ENCODE results near the gene ANKRD28. TPM values are rescaled to one million over a fixed set of nuclear protein-coding genes. Genes with fewer than 3 reads are reported as not detected.

The ANKRD28 gene
- 17.6 TPM for polyA plus RNA-seq (2013, experiment 1 of 2)
- polyA plus RNA-seq (2013, experiment 2 of 2) = 16.5 TPM

DNA sequence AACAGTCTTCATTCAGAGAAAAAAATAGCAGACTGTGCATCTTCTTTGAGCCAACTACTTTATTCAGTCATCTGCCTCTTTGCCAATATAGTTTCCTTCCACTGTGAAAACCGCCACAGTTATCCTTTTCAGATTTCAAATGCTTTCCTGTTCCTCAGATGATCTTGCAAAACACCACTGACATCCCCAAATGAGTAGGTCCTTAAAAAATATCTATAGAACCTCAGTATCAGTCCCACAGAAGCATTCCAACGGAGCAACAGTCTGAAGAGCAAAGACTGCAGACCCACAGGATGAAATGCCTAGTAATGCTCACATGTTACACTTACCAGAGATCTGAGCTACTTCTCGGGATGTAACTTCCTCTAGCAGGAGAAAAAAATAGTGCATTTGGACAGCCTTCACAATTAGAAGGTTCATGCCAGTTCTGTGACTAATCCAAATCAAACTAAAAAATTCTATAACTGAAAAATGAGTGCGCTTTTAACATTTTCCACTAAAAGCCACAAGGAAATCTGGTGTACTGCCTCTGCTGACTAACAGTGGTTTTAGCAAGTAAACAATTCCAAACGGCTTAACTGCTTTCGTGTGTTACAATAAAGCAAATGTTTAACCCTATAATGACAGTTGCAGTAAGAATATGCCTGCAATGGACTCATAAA, at the start of gene ANKRD28:
TSS of gene ANKRD28 (minus strand) at position 338 of the 662 bp plus-strand sequence. CDS start 1,458 bp downstream, outside the sequence.
- Histone ChIP-seq H3K79me1 (ENCODE audit: low read length) (no peaks in the 10 kb centered on the region), H3K18ac (ENCODE audit: low read length) (peak within 1 kb of the TSS; percentile 51), H3K4me3 (ENCODE audit: low read length) (no peak within 1 kb of the TSS), H4K8ac (ENCODE audit: low read depth, low read length) (no peak within 1 kb of the TSS), H3K4ac (ENCODE audit: low read depth, low read length) (no peak within 1 kb of the TSS), H2BK5ac (ENCODE audit: low read length) (no peak within 1 kb of the TSS), H3K56ac (ENCODE audit: low read length) (peak within 1 kb of the TSS; percentile 28), H3K9ac (ENCODE audit: low read length) (no peak within 1 kb of the TSS), H2BK120ac (ENCODE audit: low read depth, low read length) (no peak within 1 kb of the TSS), H3K4me1 (ENCODE audit: control insufficient read depth, low read depth, low read length) (peaks cover 6% of the 10 kb centered on the region), H3K27ac (ENCODE audit: low read depth, low read length) (peak within 1 kb of the TSS; percentile 71), H3K79me2 (ENCODE audit: control insufficient read depth, insufficient read depth, low read length) (no peaks in the 10 kb centered on the region), H3K23ac (ENCODE audit: low read length) (no peak within 1 kb of the TSS), H2AK5ac (ENCODE audit: low read length) (no peak within 1 kb of the TSS), H4K5ac (ENCODE audit: low read length) (no peak within 1 kb of the TSS), H3K27me3 (ENCODE audit: insufficient read depth, low read length, poor library complexity) (no peaks in the 10 kb centered on the region), H3K36me3 (ENCODE audit: control insufficient read depth, insufficient read depth, low read length) (no peaks in the 10 kb centered on the region), H2BK15ac (replicated peaks; ENCODE audit: low read depth) (no peak within 1 kb of the TSS), H3K4me2 (ENCODE audit: low read length) (no peak within 1 kb of the TSS)
- DNase-seq = peak; percentile 71
- WGBS (ENCODE audit: extremely low coverage, insufficient coverage, low lambda C conversion rate) = no CpG with 5 or more reads among the region's 6 CpGs

DNA sequence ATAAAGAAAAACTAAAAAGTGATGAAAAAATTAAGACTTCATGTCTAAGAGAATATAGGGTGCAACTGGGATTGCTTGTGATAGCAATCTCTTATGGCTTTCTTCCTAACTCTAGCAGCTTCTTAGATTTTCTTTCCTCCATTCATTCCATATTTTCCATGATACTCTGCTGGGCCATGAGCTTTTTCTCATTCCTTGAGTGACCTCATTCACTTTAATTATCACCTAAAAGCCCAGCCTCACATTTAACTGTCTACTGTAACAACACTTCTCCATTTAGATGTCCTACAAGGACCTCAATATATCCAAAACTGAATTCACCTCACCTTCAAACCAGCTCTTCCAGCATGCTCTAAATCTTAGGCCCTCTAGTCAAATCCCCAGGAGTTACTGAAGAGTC, 49.5 kb upstream of the ANKRD28 start:
- H3K56ac ChIP-seq (ENCODE audit: low read length) = no peak overlapping the region
- H2BK15ac ChIP-seq (replicated peaks; ENCODE audit: low read depth) = no peak overlapping the region
- no peak overlapping the region for H3K4me2 ChIP-seq (ENCODE audit: low read length)
- no peaks in the 10 kb centered on the region for H3K27me3 ChIP-seq (ENCODE audit: insufficient read depth, low read length, poor library complexity)
- no peak overlapping the region for H3K4me3 ChIP-seq (ENCODE audit: low read length)
- no peak overlapping the region for H2AK5ac ChIP-seq (ENCODE audit: low read length)
- no peak overlapping the region for H3K18ac ChIP-seq (ENCODE audit: low read length)
- no peak overlapping the region for H3K23ac ChIP-seq (ENCODE audit: low read length)
- peaks cover 11% of the 10 kb centered on the region for H3K79me1 ChIP-seq (ENCODE audit: low read length)
- no peak overlapping the region for H3K27ac ChIP-seq (ENCODE audit: low read depth, low read length)
- H3K4ac ChIP-seq (ENCODE audit: low read depth, low read length) = no peak overlapping the region
- no peak overlapping the region for H2BK120ac ChIP-seq (ENCODE audit: low read depth, low read length)
- no peaks in the 10 kb centered on the region for H3K4me1 ChIP-seq (ENCODE audit: control insufficient read depth, low read depth, low read length)
- peaks cover 27% of the 10 kb centered on the region for H3K79me2 ChIP-seq (ENCODE audit: control insufficient read depth, insufficient read depth, low read length)
- H3K36me3 ChIP-seq (ENCODE audit: control insufficient read depth, insufficient read depth, low read length) = no peaks in the 10 kb centered on the region
- H4K8ac ChIP-seq (ENCODE audit: low read depth, low read length) = no peak overlapping the region
- no peak for DNase-seq
- no peak overlapping the region for H3K9ac ChIP-seq (ENCODE audit: low read length)
- H2BK5ac ChIP-seq (ENCODE audit: low read length) = no peak overlapping the region
- H4K5ac ChIP-seq (ENCODE audit: low read length) = no peak overlapping the region

DNA sequence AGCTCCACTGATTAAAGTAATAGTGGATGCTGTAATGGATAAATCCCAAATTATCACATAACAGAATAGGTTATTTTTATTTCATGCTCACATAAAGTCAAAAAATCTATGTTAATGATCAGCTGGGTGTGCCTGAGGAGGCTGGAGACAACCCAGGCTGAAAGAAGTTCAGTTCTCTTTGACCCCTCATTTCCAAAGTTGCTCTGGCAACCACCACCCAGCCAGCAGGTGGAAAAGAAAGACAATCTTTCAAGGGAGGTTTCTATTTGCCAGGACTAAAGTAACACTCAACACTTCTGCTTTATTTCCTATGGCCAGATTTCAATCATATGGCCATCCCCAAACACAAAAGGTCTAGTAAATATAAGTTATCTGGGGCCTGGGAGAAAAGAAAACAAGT, 48.8 kb upstream of the ANKRD28 start:
- Histone ChIP-seq H3K79me1 (ENCODE audit: low read length) (peaks cover 12% of the 10 kb centered on the region), H3K56ac (ENCODE audit: low read length) (no peak overlapping the region), H3K4me1 (ENCODE audit: control insufficient read depth, low read depth, low read length) (no peaks in the 10 kb centered on the region), H3K18ac (ENCODE audit: low read length) (no peak overlapping the region), H2BK15ac (replicated peaks; ENCODE audit: low read depth) (no peak overlapping the region), H3K9ac (ENCODE audit: low read length) (no peak overlapping the region), H3K79me2 (ENCODE audit: control insufficient read depth, insufficient read depth, low read length) (peaks cover 28% of the 10 kb centered on the region), H4K5ac (ENCODE audit: low read length) (no peak overlapping the region), H4K8ac (ENCODE audit: low read depth, low read length) (no peak overlapping the region), H3K27ac (ENCODE audit: low read depth, low read length) (no peak overlapping the region), H2AK5ac (ENCODE audit: low read length) (no peak overlapping the region), H3K4me3 (ENCODE audit: low read length) (no peak overlapping the region), H2BK5ac (ENCODE audit: low read length) (no peak overlapping the region), H2BK120ac (ENCODE audit: low read depth, low read length) (no peak overlapping the region), H3K27me3 (ENCODE audit: insufficient read depth, low read length, poor library complexity) (no peaks in the 10 kb centered on the region), H3K4ac (ENCODE audit: low read depth, low read length) (no peak overlapping the region), H3K36me3 (ENCODE audit: control insufficient read depth, insufficient read depth, low read length) (no peaks in the 10 kb centered on the region), H3K4me2 (ENCODE audit: low read length) (no peak overlapping the region), H3K23ac (ENCODE audit: low read length) (no peak overlapping the region)
- no peak for DNase-seq

DNA sequence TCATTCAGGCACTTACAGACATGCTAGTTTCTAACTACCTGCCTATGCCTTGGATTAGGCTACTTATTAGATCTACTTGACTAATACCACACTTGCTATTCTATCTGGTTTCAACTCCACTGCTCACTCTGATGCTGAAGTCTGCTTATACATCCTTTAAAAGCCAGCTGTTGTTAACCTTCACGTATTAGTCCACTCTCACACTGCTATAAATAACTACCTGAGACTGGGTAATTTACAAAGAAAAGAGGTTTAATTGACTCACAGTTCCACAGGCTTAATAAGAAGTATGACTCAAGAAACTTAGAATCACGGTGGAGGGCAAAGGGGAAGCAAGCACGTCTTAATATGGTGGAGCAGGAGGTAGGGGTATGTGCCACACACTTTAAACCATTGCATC, 47.7 kb upstream of the ANKRD28 start:
- no peaks in the 10 kb centered on the region for H3K4me1 ChIP-seq (ENCODE audit: control insufficient read depth, low read depth, low read length)
- H3K36me3 ChIP-seq (ENCODE audit: control insufficient read depth, insufficient read depth, low read length) = no peaks in the 10 kb centered on the region
- H3K4ac ChIP-seq (ENCODE audit: low read depth, low read length) = no peak overlapping the region
- H2BK5ac ChIP-seq (ENCODE audit: low read length) = no peak overlapping the region
- no peak overlapping the region for H3K23ac ChIP-seq (ENCODE audit: low read length)
- H4K8ac ChIP-seq (ENCODE audit: low read depth, low read length) = no peak overlapping the region
- H3K27me3 ChIP-seq (ENCODE audit: insufficient read depth, low read length, poor library complexity) = no peaks in the 10 kb centered on the region
- H3K56ac ChIP-seq (ENCODE audit: low read length) = no peak overlapping the region
- no peak overlapping the region for H3K4me2 ChIP-seq (ENCODE audit: low read length)
- peaks cover 11% of the 10 kb centered on the region for H3K79me1 ChIP-seq (ENCODE audit: low read length)
- DNase-seq = no peak
- no peak overlapping the region for H3K18ac ChIP-seq (ENCODE audit: low read length)
- peaks cover 24% of the 10 kb centered on the region for H3K79me2 ChIP-seq (ENCODE audit: control insufficient read depth, insufficient read depth, low read length)
- no peak overlapping the region for H2BK15ac ChIP-seq (replicated peaks; ENCODE audit: low read depth)
- WGBS (ENCODE audit: extremely low coverage, insufficient coverage, low lambda C conversion rate) = no CpG with 5 or more reads among the region's 3 CpGs
- no peak overlapping the region for H4K5ac ChIP-seq (ENCODE audit: low read length)
- no peak overlapping the region for H2AK5ac ChIP-seq (ENCODE audit: low read length)
- H2BK120ac ChIP-seq (ENCODE audit: low read depth, low read length) = no peak overlapping the region
- no peak overlapping the region for H3K27ac ChIP-seq (ENCODE audit: low read depth, low read length)
- H3K4me3 ChIP-seq (ENCODE audit: low read length) = no peak overlapping the region
- H3K9ac ChIP-seq (ENCODE audit: low read length) = no peak overlapping the region

DNA sequence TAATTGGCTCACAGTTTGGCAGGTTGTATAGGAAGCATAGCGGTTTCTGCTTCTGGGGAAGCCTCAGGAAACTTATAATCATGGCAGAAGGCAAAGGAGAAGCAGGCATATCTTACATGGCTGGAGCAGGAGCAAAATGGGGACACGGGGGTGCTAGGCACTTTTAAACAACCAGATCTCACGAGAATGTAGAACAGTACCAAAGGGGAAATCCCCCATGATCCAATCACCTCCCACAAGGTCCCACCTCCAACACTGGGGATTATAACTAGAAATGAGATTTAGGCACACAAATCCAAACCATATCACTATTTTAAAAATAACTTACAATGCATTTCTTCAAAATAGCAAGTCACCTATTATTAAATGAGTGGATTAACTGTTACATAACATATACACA, 47.1 kb upstream of the ANKRD28 start:
- Histone ChIP-seq H2AK5ac (ENCODE audit: low read length) (no peak overlapping the region), H3K27me3 (ENCODE audit: insufficient read depth, low read length, poor library complexity) (no peaks in the 10 kb centered on the region), H3K79me2 (ENCODE audit: control insufficient read depth, insufficient read depth, low read length) (peaks cover 24% of the 10 kb centered on the region), H3K4me2 (ENCODE audit: low read length) (no peak overlapping the region), H4K5ac (ENCODE audit: low read length) (no peak overlapping the region), H3K36me3 (ENCODE audit: control insufficient read depth, insufficient read depth, low read length) (no peaks in the 10 kb centered on the region), H3K18ac (ENCODE audit: low read length) (no peak overlapping the region), H3K9ac (ENCODE audit: low read length) (no peak overlapping the region), H3K4me3 (ENCODE audit: low read length) (no peak overlapping the region), H3K23ac (ENCODE audit: low read length) (no peak overlapping the region), H4K8ac (ENCODE audit: low read depth, low read length) (no peak overlapping the region), H2BK15ac (replicated peaks; ENCODE audit: low read depth) (no peak overlapping the region), H3K4ac (ENCODE audit: low read depth, low read length) (no peak overlapping the region), H3K27ac (ENCODE audit: low read depth, low read length) (no peak overlapping the region), H3K4me1 (ENCODE audit: control insufficient read depth, low read depth, low read length) (no peaks in the 10 kb centered on the region), H3K56ac (ENCODE audit: low read length) (no peak overlapping the region), H3K79me1 (ENCODE audit: low read length) (peaks cover 9% of the 10 kb centered on the region), H2BK120ac (ENCODE audit: low read depth, low read length) (no peak overlapping the region), H2BK5ac (ENCODE audit: low read length) (no peak overlapping the region)
- no peak for DNase-seq
- no CpG with 5 or more reads among the region's 3 CpGs for WGBS (ENCODE audit: extremely low coverage, insufficient coverage, low lambda C conversion rate)

Data from mesendoderm (in vitro differentiated cells).